GM12878 (cell line): ENCODE measurements around the gene PRSS16. TPM values are rescaled to one million over a fixed set of nuclear protein-coding genes. Genes with fewer than 3 reads are reported as not detected.

Experiments used
- ATAC-seq: fragments of 200-7000 bp; cut with Tn5 transposase; 3 replicates; pipeline ENCODE4 v1.9.1; 2020; ENCODE audit warnings: mild to moderate bottlenecking, moderate library complexity
- BruUV-seq: library from RNA; stranded (reverse); fragments of 400-500 nt; replicated peaks from 2 replicates; lab custom pipeline; 2021; lab: Mats Ljungman, UMichigan
- CTCF ChIA-PET: fragments of 300-600 bp; sonication (Branson Sonifier 250); formaldehyde crosslinking; extraction: SDS; loops from one replicate; lab custom pipeline; 2021; ENCODE audit warnings: inconsistent platforms; lab: Yijun Ruan, JAX
- POLR2A ChIA-PET: fragments of 350-600 bp; formaldehyde crosslinking; extraction: SDS; loops from one replicate; lab custom pipeline; 2021; ENCODE audit warnings: inconsistent platforms; lab: Charles Lee
- RAD21 ChIA-PET: fragments of 300-600 bp; sonication (Branson Sonifier 250); formaldehyde crosslinking; loops from one replicate; lab custom pipeline; 2023; ENCODE audit warnings: antibody characterized with exemption; ENCODE audit not compliant: unreplicated experiment; lab: Charles Lee
- SMC1A ChIA-PET: fragments of 300-600 bp; sonication (Branson Sonifier 250); formaldehyde crosslinking; loops from one replicate; lab custom pipeline; 2023; ENCODE audit not compliant: unreplicated experiment, uncharacterized antibody; lab: Charles Lee
- DNase-seq: peaks from one replicate; pipeline ENCODE4 v3.0.0-alpha.2; 2011; ENCODE audit warnings: low read depth, low spot score
- FAIRE-seq: peaks from 3 replicates; lab custom pipeline; 2011; peaks lifted over from hg19 to GRCh38; lab: Jason Lieb, UNC
- H2AFZ ChIP-seq: 2 replicates; pipeline ENCODE4 v1.6.0; 2011; ENCODE audit warnings: low read depth, low read length, control low read depth; ENCODE audit not compliant: control insufficient read depth
- H3K27ac ChIP-seq: 2 replicates; pipeline ENCODE4 v1.5.1; 2011; ENCODE audit warnings: control low read depth; ENCODE audit not compliant: control insufficient read depth, insufficient read depth
- H3K27me3 ChIP-seq, 2 experiments: replicated peaks in 1 of 2; 2 replicates each; pipeline versions ENCODE4 v1.6.0 to v1.6.1; 2011; ENCODE audit warnings: low read length in 1 of 2; ENCODE audit not compliant: control insufficient read depth in 2 of 2, insufficient read depth in 2 of 2
- H3K36me3 ChIP-seq, 2 experiments: 2 replicates each; pipeline ENCODE4 v1.5.1; 2011; ENCODE audit warnings: low read length in 1 of 2; ENCODE audit not compliant: control insufficient read depth in 2 of 2, insufficient read depth in 2 of 2
- H3K4me1 ChIP-seq: 2 replicates; pipeline ENCODE4 v1.6.1; 2011; ENCODE audit warnings: mild to moderate bottlenecking, low read length, moderate library complexity, mixed read lengths; ENCODE audit not compliant: control insufficient read depth, insufficient read depth
- H3K4me2 ChIP-seq: 2 replicates; pipeline ENCODE4 v1.6.0; 2011; ENCODE audit warnings: control low read depth; ENCODE audit not compliant: control insufficient read depth, insufficient read depth
- H3K4me3 ChIP-seq: fragments of 200-600 bp; sonication (generic); 2 replicates; pipeline ENCODE4 v1.5.1; 2016
- H3K79me2 ChIP-seq: 2 replicates; pipeline ENCODE4 v1.6.0; 2011; ENCODE audit warnings: low read length; ENCODE audit not compliant: control insufficient read depth, insufficient read depth
- H3K9ac ChIP-seq: 2 replicates; pipeline ENCODE4 v1.8.0; 2011; ENCODE audit warnings: low read length, control low read depth, mixed read lengths; ENCODE audit not compliant: control insufficient read depth, insufficient read depth
- H3K9me3 ChIP-seq: replicated peaks from 3 replicates; pipeline ENCODE4 v1.5.1; 2011; ENCODE audit warnings: mild to moderate bottlenecking, low read length; ENCODE audit not compliant: control insufficient read depth, insufficient read depth
- H4K20me1 ChIP-seq: 2 replicates; pipeline ENCODE4 v1.6.0; 2011; ENCODE audit not compliant: control insufficient read depth, insufficient read depth
- IRF4 ChIP-seq: IDR thresholded peaks from 2 replicates; pipeline ENCODE4 v1.6.1; 2011; ENCODE audit warnings: low read depth, low read length
- LARP7 ChIP-seq: fragments of 450-650 bp; IDR thresholded peaks from 2 replicates; pipeline ENCODE4 v1.6.1; 2017; ENCODE audit warnings: mild to moderate bottlenecking
- MEF2A ChIP-seq: IDR thresholded peaks from 2 replicates; pipeline ENCODE4 v1.6.1; 2011; ENCODE audit warnings: low read depth, mild to moderate bottlenecking, low read length, moderate library complexity; ENCODE audit not compliant: insufficient read depth
- MTA3 ChIP-seq: IDR thresholded peaks from 2 replicates; pipeline ENCODE4 v1.6.1; 2012; ENCODE audit warnings: low read length, inconsistent platforms, borderline replicate concordance
- MXI1 ChIP-seq: fragments of 150-350 bp; IDR thresholded peaks from 2 replicates; pipeline ENCODE4 v1.6.1; 2011; ENCODE audit warnings: low read depth, mild to moderate bottlenecking, inconsistent platforms, low read length, improper control_type of control experiment
- PAX5 ChIP-seq: IDR thresholded peaks from 2 replicates; pipeline ENCODE4 v1.6.1; 2011; ENCODE audit warnings: low read depth, low read length, borderline replicate concordance
- RFX5 ChIP-seq: IDR thresholded peaks from 2 replicates; pipeline ENCODE4 v1.6.1; 2011; ENCODE audit warnings: low read depth, low read length, improper control_type of control experiment
- SP1 ChIP-seq: IDR thresholded peaks from one replicate; pipeline ENCODE4 v1.6.1; 2011; ENCODE audit warnings: low read depth, low read length
- TCF12 ChIP-seq: IDR thresholded peaks from 2 replicates; pipeline ENCODE4 v1.6.1; 2011; ENCODE audit warnings: low read depth, mild to moderate bottlenecking, low read length
- ZNF274 ChIP-seq: IDR thresholded peaks from one replicate; pipeline ENCODE4 v1.8.0; 2011; ENCODE audit not compliant: insufficient read length, insufficient read depth
- WGBS: methylation state at CpG from one replicate; pipeline ENCODE4 v1.1.6; 2016; ENCODE audit warnings: low lambda C conversion rate; ENCODE audit not compliant: insufficient replicate concordance, insufficient coverage; ENCODE audit errors: missing lambda C conversion rate; 5-methylcytosine and 5-hydroxymethylcytosine counted together
- in situ Hi-C: fragments of 300-500 bp; cut with MboI; formaldehyde crosslinking; loops from 9 replicates; pipeline ENCODE4 v1.14.3; 2018; ENCODE audit warnings: mixed read lengths
- intact Hi-C: fragments of 100-400 bp; cut with micrococcal nuclease; formaldehyde crosslinking; loops from one replicate; pipeline ENCODE4 v1.14.2; 2022; ENCODE audit not compliant: unreplicated experiment
- polyA plus RNA-seq, 11 experiments: library from polyadenylated mRNA; depleted of rRNA in 4 of 11; unstranded in 6 of 11; stranded (reverse) in 5 of 11; fragments of >200 nt; fragmentation: Nextera tagmentation in 4 of 11; fragmentation: Illumina TruSeq in 1 of 11; extraction: Ambion mirVana in 4 of 11; extraction: Trizol in 1 of 11; gene quantifications; 1 replicate in 1 of 11; 2 replicates in 10 of 11; pipeline versions ENCODE4 v1.2.1 to v1.2.3, GENCODE V29; 2011 to 2016; ENCODE audit warnings: inconsistent platforms in 2 of 11, missing spikeins in 2 of 11, low read depth in 1 of 11
- total RNA-seq, 4 experiments: library from RNA; depleted of rRNA in 3 of 4; stranded (reverse); fragments of >200 nt in 3 of 4; fragmentation: Illumina TruSeq in 1 of 4; extraction: Trizol in 1 of 4; gene quantifications; 2 replicates each; pipeline versions ENCODE4 v1.2.1 to v1.2.3, GENCODE V29; 2013 to 2021
- TF ChIP-seq, protein P1 (sequence below): fragments of 450-650 bp; formaldehyde crosslinking; IDR thresholded peaks from 2 replicates; pipeline ENCODE4 v1.5.0; 2022; ENCODE audit warnings: mild to moderate bottlenecking, missing genetic modification characterization
- TF ChIP-seq, protein P2 (sequence below): IDR thresholded peaks from 2 replicates; pipeline ENCODE4 v1.6.1; 2012; ENCODE audit warnings: low read depth, low read length, improper control_type of control experiment
- TF ChIP-seq, protein P3 (sequence below): fragments of 450-650 bp; formaldehyde crosslinking; IDR thresholded peaks from 2 replicates; pipeline ENCODE4 v1.4.0; 2020; ENCODE audit warnings: mild to moderate bottlenecking, moderate library complexity

The PRSS16 gene
- total and polyA plus RNA-seq, 10 of the 15 experiments (the other 5 are each of a cell fraction or from before 2014, with no cell fraction given), result 2.1 to 12.8 (median 6.6) TPM

DNA sequence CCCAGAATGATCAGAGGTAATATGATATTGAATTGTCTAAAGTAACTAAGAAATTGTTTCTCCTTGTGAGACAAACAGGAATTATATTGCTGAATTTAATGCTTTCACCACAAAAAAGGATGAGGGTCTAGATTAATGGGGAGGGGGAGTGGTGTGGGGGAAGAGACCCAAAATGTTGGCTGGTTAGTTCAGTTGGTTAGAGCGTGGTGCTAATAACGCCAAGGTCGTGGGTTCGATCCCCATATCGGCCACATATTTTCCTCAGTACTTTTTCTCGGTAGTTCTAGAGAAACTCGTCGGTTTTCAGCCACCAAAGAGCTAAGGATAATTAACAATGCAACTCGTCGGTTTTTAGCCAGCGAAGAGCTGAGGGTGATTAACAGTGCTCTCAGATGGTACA is 26.3 kb downstream of the PRSS16 start (continued):
- TF ChIP-seq, protein P1, sequence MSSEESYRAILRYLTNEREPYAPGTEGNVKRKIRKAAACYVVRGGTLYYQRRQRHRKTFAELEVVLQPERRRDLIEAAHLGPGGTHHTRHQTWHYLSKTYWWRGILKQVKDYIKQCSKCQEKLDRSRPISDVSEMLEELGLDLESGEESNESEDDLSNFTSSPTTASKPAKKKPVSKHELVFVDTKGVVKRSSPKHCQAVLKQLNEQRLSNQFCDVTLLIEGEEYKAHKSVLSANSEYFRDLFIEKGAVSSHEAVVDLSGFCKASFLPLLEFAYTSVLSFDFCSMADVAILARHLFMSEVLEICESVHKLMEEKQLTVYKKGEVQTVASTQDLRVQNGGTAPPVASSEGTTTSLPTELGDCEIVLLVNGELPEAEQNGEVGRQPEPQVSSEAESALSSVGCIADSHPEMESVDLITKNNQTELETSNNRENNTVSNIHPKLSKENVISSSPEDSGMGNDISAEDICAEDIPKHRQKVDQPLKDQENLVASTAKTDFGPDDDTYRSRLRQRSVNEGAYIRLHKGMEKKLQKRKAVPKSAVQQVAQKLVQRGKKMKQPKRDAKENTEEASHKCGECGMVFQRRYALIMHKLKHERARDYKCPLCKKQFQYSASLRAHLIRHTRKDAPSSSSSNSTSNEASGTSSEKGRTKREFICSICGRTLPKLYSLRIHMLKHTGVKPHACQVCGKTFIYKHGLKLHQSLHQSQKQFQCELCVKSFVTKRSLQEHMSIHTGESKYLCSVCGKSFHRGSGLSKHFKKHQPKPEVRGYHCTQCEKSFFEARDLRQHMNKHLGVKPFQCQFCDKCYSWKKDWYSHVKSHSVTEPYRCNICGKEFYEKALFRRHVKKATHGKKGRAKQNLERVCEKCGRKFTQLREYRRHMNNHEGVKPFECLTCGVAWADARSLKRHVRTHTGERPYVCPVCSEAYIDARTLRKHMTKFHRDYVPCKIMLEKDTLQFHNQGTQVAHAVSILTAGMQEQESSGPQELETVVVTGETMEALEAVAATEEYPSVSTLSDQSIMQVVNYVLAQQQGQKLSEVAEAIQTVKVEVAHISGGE (CRISPR knock-in tag), result no peak
- TF ChIP-seq PAX5 (no peak), RFX5 (no peak), SP1 (no peak), IRF4 (no peak), MXI1 (no peak)

DNA sequence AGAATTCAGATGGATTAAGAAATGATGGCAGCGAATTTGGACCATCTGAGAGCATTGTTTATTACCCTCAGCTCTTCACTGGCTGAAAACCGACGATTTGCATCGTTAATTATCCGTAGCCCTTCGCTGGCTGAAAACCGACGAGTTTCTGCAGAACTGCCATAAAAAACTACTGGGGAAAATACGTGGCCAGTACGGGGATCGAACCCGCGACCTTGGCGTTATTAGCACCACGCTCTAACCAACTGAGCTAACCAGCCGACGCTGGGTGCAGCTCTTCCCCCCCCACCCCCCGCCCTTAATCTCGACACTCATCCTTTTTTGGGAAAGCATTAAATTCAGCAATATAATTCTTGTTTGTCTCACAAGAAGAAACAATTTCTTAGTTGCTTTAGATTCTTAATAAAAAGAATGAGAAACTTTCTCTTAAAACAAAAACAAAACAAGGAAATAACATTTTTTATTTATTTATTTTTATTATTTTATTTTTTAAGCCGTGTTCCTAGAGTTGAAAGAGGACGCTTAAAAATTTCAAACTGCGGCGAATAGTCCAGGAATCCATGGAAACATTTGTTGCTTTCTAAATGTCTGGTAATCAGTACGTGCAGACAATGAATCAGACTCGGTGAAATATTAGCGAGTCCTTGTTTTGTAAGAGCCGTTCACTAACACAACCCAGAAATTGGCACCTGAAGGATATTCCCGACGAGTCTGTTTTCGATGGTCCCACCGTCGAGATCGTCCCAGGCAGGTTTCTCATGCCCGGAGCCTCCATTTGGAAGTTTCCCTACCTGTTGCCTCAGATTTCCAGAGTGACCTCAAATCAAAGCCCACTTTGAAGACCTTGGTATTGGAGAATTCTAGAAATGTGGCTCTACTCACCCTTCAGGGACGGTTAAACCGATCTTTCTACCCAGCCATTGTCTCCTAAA is 27.8 kb downstream of the PRSS16 start:
- FAIRE-seq (no peak), ATAC-seq (no peak), DNase-seq (no peak)
- H3K36me3 ChIP-seq, result no peaks in the 10 kb centered on the region
- no peaks in the 10 kb centered on the region for H3K79me2 ChIP-seq
- H3K4me1 ChIP-seq, result no peaks in the 10 kb centered on the region
- peaks cover 0 to 2% of the 10 kb centered on the region in 2 experiments; a peak in 2 of 4 replicates for H3K27me3 ChIP-seq
- no peaks in the 10 kb centered on the region for H4K20me1 ChIP-seq
- intact Hi-C loops, result no loop called here
- POLR2A ChIA-PET, result no interaction called here
- in situ Hi-C loops, result no loop called here
- BruUV-seq, result no TSS peak
- peak overlapping the region; percentile 17; the same call in 1 of the 2 replicates for H3K4me2 ChIP-seq
- SMC1A ChIA-PET, result interaction anchor here (1.2 kb wide), 1 partner anchor 11 kb away, joined by 5 read pairs; no protein-coding TSS in a partner anchor
- H3K9ac ChIP-seq, result no peak overlapping the region
- H3K9me3 ChIP-seq, result no peaks in the 10 kb centered on the region; the same call in 1 of the 3 replicates
- H2AFZ ChIP-seq, result no peak overlapping the region
- CTCF ChIA-PET, result interaction anchor here (0.8 to 1.2 kb wide), 3 partner anchors 14 to 37 kb away, joined by 3 read pairs; no protein-coding TSS in a partner anchor
- no peak overlapping the region for H3K4me3 ChIP-seq
- TF ChIP-seq MEF2A (no peak), TCF12 (no peak), MTA3 (no peak), ZNF274 (no peak), LARP7 (no peak), IRF4 (no peak)
- TF ChIP-seq, protein P2, sequence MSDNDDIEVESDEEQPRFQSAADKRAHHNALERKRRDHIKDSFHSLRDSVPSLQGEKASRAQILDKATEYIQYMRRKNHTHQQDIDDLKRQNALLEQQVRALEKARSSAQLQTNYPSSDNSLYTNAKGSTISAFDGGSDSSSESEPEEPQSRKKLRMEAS, result no peak
- TF ChIP-seq, protein P3, sequence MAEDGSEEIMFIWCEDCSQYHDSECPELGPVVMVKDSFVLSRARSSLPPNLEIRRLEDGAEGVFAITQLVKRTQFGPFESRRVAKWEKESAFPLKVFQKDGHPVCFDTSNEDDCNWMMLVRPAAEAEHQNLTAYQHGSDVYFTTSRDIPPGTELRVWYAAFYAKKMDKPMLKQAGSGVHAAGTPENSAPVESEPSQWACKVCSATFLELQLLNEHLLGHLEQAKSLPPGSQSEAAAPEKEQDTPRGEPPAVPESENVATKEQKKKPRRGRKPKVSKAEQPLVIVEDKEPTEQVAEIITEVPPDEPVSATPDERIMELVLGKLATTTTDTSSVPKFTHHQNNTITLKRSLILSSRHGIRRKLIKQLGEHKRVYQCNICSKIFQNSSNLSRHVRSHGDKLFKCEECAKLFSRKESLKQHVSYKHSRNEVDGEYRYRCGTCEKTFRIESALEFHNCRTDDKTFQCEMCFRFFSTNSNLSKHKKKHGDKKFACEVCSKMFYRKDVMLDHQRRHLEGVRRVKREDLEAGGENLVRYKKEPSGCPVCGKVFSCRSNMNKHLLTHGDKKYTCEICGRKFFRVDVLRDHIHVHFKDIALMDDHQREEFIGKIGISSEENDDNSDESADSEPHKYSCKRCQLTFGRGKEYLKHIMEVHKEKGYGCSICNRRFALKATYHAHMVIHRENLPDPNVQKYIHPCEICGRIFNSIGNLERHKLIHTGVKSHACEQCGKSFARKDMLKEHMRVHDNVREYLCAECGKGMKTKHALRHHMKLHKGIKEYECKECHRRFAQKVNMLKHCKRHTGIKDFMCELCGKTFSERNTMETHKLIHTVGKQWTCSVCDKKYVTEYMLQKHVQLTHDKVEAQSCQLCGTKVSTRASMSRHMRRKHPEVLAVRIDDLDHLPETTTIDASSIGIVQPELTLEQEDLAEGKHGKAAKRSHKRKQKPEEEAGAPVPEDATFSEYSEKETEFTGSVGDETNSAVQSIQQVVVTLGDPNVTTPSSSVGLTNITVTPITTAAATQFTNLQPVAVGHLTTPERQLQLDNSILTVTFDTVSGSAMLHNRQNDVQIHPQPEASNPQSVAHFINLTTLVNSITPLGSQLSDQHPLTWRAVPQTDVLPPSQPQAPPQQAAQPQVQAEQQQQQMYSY (CRISPR knock-in tag), result no peak
- RAD21 ChIA-PET, result no interaction called here
- WGBS, result 42% methylated on average over 36 of the region's 36 CpGs
- no peak overlapping the region for H3K27ac ChIP-seq
